LNCaP clone FGC (cell line): ENCODE results near the gene ARHGEF19.
"Not testable (repeated sequence)": the region's sequence is repeated elsewhere in the genome, so short reads cannot be mapped to it uniquely, and the experiment has no call there.

ENCODE experiments used
- DNase-seq: peaks from one replicate; pipeline ENCODE4 v3.0.0-alpha.2; 2011; ENCODE audit warnings: low read depth
- H3K4me3 ChIP-seq: 2 replicates; pipeline ENCODE4 v1.5.1; 2011; ENCODE audit warnings: mild to moderate bottlenecking, low read depth, low read length, control low read depth
- CTCF ChIP-seq: IDR thresholded peaks from 2 replicates; pipeline ENCODE4 v1.5.1; 2012; ENCODE audit warnings: mild to moderate bottlenecking; ENCODE audit not compliant: control insufficient read depth, insufficient read depth; ENCODE audit errors: extremely low read depth

The ARHGEF19 gene

GRCh38 chr1:16167331-16168143 is 44.9 kb downstream of the ARHGEF19 start:
- no peak overlapping the region for H3K4me3 ChIP-seq
- DNase-seq = no peak

GRCh38 chr1:16166117-16166516 is 46.3 kb downstream of the ARHGEF19 start:
- no peak for DNase-seq
- H3K4me3 ChIP-seq = no peak overlapping the region
- TF ChIP-seq CTCF = no peak

More at GRCh38 chr1:16167331-16168143, 44.9 kb downstream of the ARHGEF19 start:
- TF ChIP-seq CTCF = no peak

GRCh38 chr1:16165548-16165947 is 46.9 kb downstream of the ARHGEF19 start:
- DNase-seq = no peak
- TF ChIP-seq CTCF = no peak
- H3K4me3 ChIP-seq = no peak overlapping the region

GRCh38 chr1:16165073-16165364 is 47.4 kb downstream of the ARHGEF19 start:
- no peak overlapping the region for H3K4me3 ChIP-seq
- no peak for DNase-seq
- no peak for TF ChIP-seq CTCF

- no peak for TF ChIP-seq CTCF
- no peak overlapping the region for H3K4me3 ChIP-seq
- no peak for DNase-seq
Measured at GRCh38 chr1:16164213-16165072, 48.0 kb downstream of the ARHGEF19 start.

- DNase-seq = not testable (repeated sequence)
Measured at GRCh38 chr1:16163608-16164212, 48.7 kb downstream of the ARHGEF19 start.

GRCh38 chr1:16162163-16162822 is 50.2 kb downstream of the ARHGEF19 start:
- no peak for DNase-seq
- H3K4me3 ChIP-seq = no peak overlapping the region
- TF ChIP-seq CTCF = no peak

More at GRCh38 chr1:16163608-16164212, 48.7 kb downstream of the ARHGEF19 start:
- not testable (repeated sequence) for H3K4me3 ChIP-seq
